Upper lobe of left lung (tissue), 6 donors: Measurements from ENCODE around the gene PCDH12. TPM values are rescaled to one million over a fixed set of nuclear protein-coding genes. Genes with fewer than 3 reads are reported as not detected.

Experiments
- ATAC-seq, 2 donors: fragments of 200-7000 bp; cut with Tn5 transposase; one replicate each; pipeline ENCODE4 v1.9.1; 2022; ENCODE audit warnings: mild to moderate bottlenecking in 2 of 2, moderate library complexity in 2 of 2; ENCODE audit not compliant: low FRiP score in 2 of 2
- DNase-seq, 2 donors: peaks; one replicate each; pipeline ENCODE4 v3.0.0-alpha.2; 2019 to 2020
- H3K27ac ChIP-seq, 4 donors: fragments of 200-600 bp; sonication (generic); one replicate each; pipeline ENCODE4 v1.5.1; 2016 to 2019
- H3K27me3 ChIP-seq, 4 donors: fragments of 200-600 bp; sonication (generic); one replicate each; pipeline ENCODE4 v1.5.1; 2017 to 2019
- H3K36me3 ChIP-seq, 4 donors: fragments of 200-600 bp; sonication (generic); one replicate each; pipeline ENCODE4 v1.5.1; 2016 to 2019
- H3K4me1 ChIP-seq, 4 donors: fragments of 200-600 bp; sonication (generic); one replicate each; pipeline ENCODE4 v1.5.1; 2018 to 2019
- H3K4me3 ChIP-seq, 4 donors: fragments of 200-600 bp; sonication (generic); one replicate each; pipeline ENCODE4 v1.5.1; 2017 to 2019; ENCODE audit warnings: mild to moderate bottlenecking in 2 of 4, moderate library complexity in 1 of 4
- H3K9me3 ChIP-seq, 4 donors: fragments of 200-600 bp; sonication (generic); one replicate each; pipeline ENCODE4 v1.5.1; 2018 to 2019
- EP300 ChIP-seq, 4 donors: sonication (generic); formaldehyde crosslinking; IDR thresholded peaks; one replicate each; pipeline ENCODE4 v1.5.1; 2017; ENCODE audit warnings: antibody characterized with exemption in 4 of 4, control low read depth in 2 of 4
- POLR2A ChIP-seq, 4 donors: fragments of 450-650 bp; IDR thresholded peaks; one replicate each; pipeline ENCODE4 v1.5.1; 2016 to 2017; ENCODE audit warnings: antibody characterized with exemption in 4 of 4, mild to moderate bottlenecking in 2 of 4
- POLR2AphosphoS5 ChIP-seq, 2 donors: sonication (generic); formaldehyde crosslinking; IDR thresholded peaks; one replicate each; pipeline ENCODE4 v1.5.1; 2017; ENCODE audit warnings: antibody characterized with exemption in 2 of 2
- WGBS, 2 donors: methylation state at CpG; one replicate each; pipeline ENCODE4 v1.1.5; 2017 to 2018; 5-methylcytosine and 5-hydroxymethylcytosine counted together
- total RNA-seq, 6 donors: library from RNA; depleted of rRNA in 4 of 6; stranded (reverse); fragments of >200 nt in 4 of 6; gene quantifications; one replicate each; pipeline versions ENCODE4 v1.1.0 to v1.2.1, GENCODE V29; 2016 to 2021
- TF ChIP-seq, protein P1 (sequence below), 6 experiments: fragments of 450-650 bp in 4 of 6; fragments of 200-600 bp in 2 of 6; sonication (generic) in 2 of 6; IDR thresholded peaks; one replicate each; pipeline ENCODE4 v1.5.1; 2016 to 2019; ENCODE audit warnings: antibody characterized with exemption in 6 of 6
- donor health status: DM: no; HTN: no; CAD: no; lungs with moderate emphysema.
- donor health status: DM: no; HTN: yes; CAD: no; lungs with severe emphysema.

The PCDH12 gene
- total RNA-seq, 6 donors from 2014 or later: 2.1 to 26.0 (median 10.7) TPM

DNA sequence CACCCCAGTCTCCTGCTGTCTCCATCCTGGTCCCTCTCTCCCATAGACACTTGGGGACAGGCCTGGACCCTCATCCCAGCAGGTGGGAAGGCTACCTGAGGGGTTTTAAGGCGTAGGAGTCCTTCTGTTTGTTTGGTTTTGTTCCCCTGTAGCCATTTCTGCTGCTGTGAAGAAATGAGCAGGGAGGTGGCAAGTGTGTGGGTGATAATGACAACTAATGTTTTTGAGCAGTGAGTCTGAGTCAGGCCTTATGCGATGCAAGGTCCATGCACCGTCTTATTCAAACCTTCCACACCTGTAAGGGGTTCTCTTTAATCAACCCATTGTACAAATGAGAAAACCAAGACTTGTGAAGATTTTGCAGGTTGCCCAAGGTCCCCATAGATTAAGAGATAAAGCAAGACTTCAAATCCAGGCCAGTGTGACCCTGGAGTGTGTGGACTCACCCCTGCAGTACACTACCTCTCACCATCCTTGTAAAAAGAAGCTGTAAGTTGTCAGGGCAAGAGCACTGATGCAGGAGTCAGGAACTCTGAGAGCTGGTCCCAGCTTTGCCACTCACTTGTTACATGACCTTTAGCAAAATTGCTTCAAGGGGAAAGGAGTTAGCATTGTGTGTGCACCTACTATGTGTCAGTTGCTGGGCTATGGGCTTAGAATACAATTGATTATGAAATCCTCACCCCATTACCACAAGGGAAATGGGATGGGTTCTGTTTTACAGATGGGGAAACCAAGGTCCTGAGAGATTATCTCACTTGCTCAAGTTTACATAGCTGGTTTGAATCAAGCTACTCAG, 7.6 kb downstream of the PCDH12 start:
- 87 to 89% methylated on average over 3 of the region's 3 CpGs for WGBS, 2 donors
- no peak for DNase-seq

DNA sequence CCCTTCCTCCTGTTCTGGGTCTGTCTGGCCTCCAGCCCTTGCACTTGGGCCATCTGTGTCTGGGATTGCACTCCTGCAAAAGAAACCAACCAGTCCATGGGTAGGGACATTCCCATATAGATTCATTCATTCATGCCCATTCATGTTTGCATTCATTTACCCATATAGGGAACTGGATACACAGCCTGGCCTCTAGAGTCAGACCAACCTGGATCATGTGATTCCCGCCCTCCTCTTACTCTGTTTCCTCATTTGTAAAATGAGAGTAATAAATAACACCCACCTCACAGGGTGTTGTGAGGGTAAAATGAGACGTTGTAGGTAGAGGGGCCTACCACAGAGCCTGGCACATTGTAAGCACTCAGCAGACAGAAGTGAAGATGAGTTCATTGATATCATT, 8.5 kb downstream of the PCDH12 start:
- no peaks in the 10 kb centered on the region for H3K9me3 ChIP-seq
- H3K27ac ChIP-seq: peak overlapping the region in 2 of 4 donors; percentile 6 to 9
- H3K27me3 ChIP-seq: no peaks in the 10 kb centered on the region
- H3K4me3 ChIP-seq: no peak overlapping the region
- ATAC-seq (no peak), DNase-seq (no peak)
- TF ChIP-seq, protein P1, sequence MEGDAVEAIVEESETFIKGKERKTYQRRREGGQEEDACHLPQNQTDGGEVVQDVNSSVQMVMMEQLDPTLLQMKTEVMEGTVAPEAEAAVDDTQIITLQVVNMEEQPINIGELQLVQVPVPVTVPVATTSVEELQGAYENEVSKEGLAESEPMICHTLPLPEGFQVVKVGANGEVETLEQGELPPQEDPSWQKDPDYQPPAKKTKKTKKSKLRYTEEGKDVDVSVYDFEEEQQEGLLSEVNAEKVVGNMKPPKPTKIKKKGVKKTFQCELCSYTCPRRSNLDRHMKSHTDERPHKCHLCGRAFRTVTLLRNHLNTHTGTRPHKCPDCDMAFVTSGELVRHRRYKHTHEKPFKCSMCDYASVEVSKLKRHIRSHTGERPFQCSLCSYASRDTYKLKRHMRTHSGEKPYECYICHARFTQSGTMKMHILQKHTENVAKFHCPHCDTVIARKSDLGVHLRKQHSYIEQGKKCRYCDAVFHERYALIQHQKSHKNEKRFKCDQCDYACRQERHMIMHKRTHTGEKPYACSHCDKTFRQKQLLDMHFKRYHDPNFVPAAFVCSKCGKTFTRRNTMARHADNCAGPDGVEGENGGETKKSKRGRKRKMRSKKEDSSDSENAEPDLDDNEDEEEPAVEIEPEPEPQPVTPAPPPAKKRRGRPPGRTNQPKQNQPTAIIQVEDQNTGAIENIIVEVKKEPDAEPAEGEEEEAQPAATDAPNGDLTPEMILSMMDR (IDR thresholded peaks at IDR 0.05): no peak
- TF ChIP-seq POLR2AphosphoS5 (IDR thresholded peaks at IDR 0.05) (no peak), EP300 (IDR thresholded peaks at IDR 0.05) (no peak), POLR2A (IDR thresholded peaks at IDR 0.05) (no peak)
- peaks cover 0 to 39% (median 2%) of the 10 kb centered on the region in 4 donors for H3K36me3 ChIP-seq
- H3K4me1 ChIP-seq: peaks cover 42 to 56% (median 51%) of the 10 kb centered on the region in 4 donors
- 59 to 74% methylated on average over 2 of the region's 2 CpGs for WGBS, 2 donors

More for the DNA sequence above, 7.6 kb downstream of the PCDH12 start:
- ATAC-seq: no peak
- Histone ChIP-seq H3K4me1 (peaks cover 46 to 49% (median 47%) of the 10 kb centered on the region in 4 donors), H3K27me3 (no peaks in the 10 kb centered on the region), H3K9me3 (no peaks in the 10 kb centered on the region), H3K4me3 (no peak overlapping the region), H3K36me3 (peaks cover 0 to 37% (median 2%) of the 10 kb centered on the region in 4 donors), H3K27ac (peak overlapping the region in 2 of 4 donors; percentile 51 to 67)
- TF ChIP-seq POLR2A (IDR thresholded peaks at IDR 0.05) (no peak), EP300 (IDR thresholded peaks at IDR 0.05) (no peak), POLR2AphosphoS5 (IDR thresholded peaks at IDR 0.05) (no peak)
- TF ChIP-seq, protein P1 (IDR thresholded peaks at IDR 0.05): no peak

DNA sequence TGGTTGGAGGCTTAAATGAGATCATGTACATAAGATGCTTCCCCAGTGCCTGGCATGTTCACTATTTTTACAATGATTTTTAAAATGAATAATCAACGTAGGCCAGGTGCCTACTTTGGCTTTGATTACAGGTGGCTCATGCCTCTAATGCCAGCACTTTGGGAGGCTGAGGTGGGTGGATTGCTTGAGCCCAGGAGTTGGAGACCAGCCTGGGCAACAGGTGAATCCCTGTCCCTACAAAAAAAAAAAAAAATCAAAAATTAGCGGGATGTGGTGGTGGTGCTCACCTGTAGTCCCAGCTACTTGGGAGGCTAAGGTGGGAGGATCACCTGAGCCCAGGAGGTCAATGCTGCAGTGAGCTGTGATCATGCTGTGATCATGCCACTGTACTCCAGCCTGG, 9.2 kb downstream of the PCDH12 start:
- 84 to 96% methylated on average over 2 of the region's 2 CpGs for whole genome bisulfite sequencing, 2 donors
- Histone ChIP-seq H3K4me1 (peaks cover 40 to 56% (median 51%) of the 10 kb centered on the region in 4 donors), H3K36me3 (peaks cover 0 to 42% (median 2%) of the 10 kb centered on the region in 4 donors), H3K4me3 (no peak overlapping the region), H3K27me3 (no peaks in the 10 kb centered on the region), H3K9me3 (no peaks in the 10 kb centered on the region), H3K27ac (peak overlapping the region in 2 of 4 donors; percentile 71 to 76)
- ATAC-seq: no peak
- DNase-seq: no peak
- TF ChIP-seq POLR2A (IDR thresholded peaks at IDR 0.05): no peak
- TF ChIP-seq EP300 (IDR thresholded peaks at IDR 0.05): no peak
- no peak for TF ChIP-seq POLR2AphosphoS5 (IDR thresholded peaks at IDR 0.05)
- TF ChIP-seq, protein P1 (IDR thresholded peaks at IDR 0.05): no peak

DNA sequence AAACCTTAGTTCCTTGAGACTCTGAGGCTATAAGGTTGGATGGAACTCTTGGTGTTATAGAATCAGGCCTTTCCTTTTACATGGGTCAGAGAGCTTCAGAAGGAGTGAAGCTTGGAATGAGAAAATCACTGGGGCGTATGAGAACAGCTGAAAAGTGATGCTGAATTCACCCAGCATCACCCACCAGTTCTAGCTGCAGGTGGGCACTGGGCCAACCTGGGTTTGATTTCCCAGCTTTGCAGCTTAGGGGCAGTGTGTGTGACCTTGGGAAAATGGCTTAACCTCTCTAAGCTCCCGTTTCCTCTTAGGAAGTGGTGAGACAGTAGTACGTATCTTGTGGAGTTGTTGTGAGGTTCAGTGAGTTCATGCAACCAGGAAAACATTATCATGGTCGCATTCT, 10.7 kb downstream of the PCDH12 start:
- Histone ChIP-seq H3K36me3 (peaks cover 0 to 43% (median 2%) of the 10 kb centered on the region in 4 donors), H3K27ac (peak overlapping the region in 2 of 4 donors; percentile 71 to 76), H3K4me1 (peaks cover 40 to 60% (median 53%) of the 10 kb centered on the region in 4 donors), H3K4me3 (no peak overlapping the region), H3K9me3 (no peaks in the 10 kb centered on the region), H3K27me3 (no peaks in the 10 kb centered on the region)
- DNase-seq (no peak), ATAC-seq (no peak)
- 49 to 67% methylated on average over 3 to 4 of the region's 4 CpGs for WGBS, 2 donors
- TF ChIP-seq POLR2AphosphoS5 (IDR thresholded peaks at IDR 0.05): peak in 1 of 2 donors; percentile 21
- TF ChIP-seq, protein P1 (IDR thresholded peaks at IDR 0.05): no peak
